Osteoblast (primary cell): Measurements from ENCODE around the gene PEX26. TPM values are rescaled to one million over a fixed set of nuclear protein-coding genes. Genes with fewer than 3 reads are reported as not detected.

ENCODE experiments used
- DNase-seq: peaks from one replicate; pipeline ENCODE4 v3.0.0; 2011; ENCODE audit warnings: low spot score, mixed read lengths; ENCODE audit not compliant: insufficient read length; ENCODE audit errors: missing footprints
- H2AFZ ChIP-seq: 2 replicates; pipeline ENCODE4 v1.6.0; 2011; ENCODE audit warnings: mild to moderate bottlenecking, low read length
- H3K27ac ChIP-seq: 2 replicates; pipeline ENCODE4 v1.5.1; 2011; ENCODE audit warnings: mild to moderate bottlenecking, low read depth, low read length, moderate library complexity
- H3K27me3 ChIP-seq: 2 replicates; pipeline ENCODE4 v1.6.0; 2012; ENCODE audit warnings: mild to moderate bottlenecking, control low read depth, inconsistent platforms, low read length, moderate library complexity; ENCODE audit not compliant: insufficient read depth
- H3K36me3 ChIP-seq: 2 replicates; pipeline ENCODE4 v1.5.1; 2011; ENCODE audit warnings: mild to moderate bottlenecking, low read length, control low read depth, moderate library complexity; ENCODE audit not compliant: insufficient read depth
- H3K4me1 ChIP-seq: 2 replicates; pipeline ENCODE4 v1.5.1; 2011; ENCODE audit warnings: mild to moderate bottlenecking, low read length, control low read depth, moderate library complexity; ENCODE audit not compliant: insufficient read depth
- H3K4me2 ChIP-seq: 2 replicates; pipeline ENCODE4 v1.6.0; 2011; ENCODE audit warnings: mild to moderate bottlenecking, low read length; ENCODE audit not compliant: insufficient read depth
- H3K4me3 ChIP-seq: fragments of 200-600 bp; sonication (generic); 3 replicates; pipeline ENCODE4 v1.5.1; 2012; ENCODE audit warnings: mild to moderate bottlenecking, low read length, inconsistent platforms; ENCODE audit not compliant: insufficient read depth
- H3K79me2 ChIP-seq: 2 replicates; pipeline ENCODE4 v1.6.0; 2012; ENCODE audit warnings: mild to moderate bottlenecking, low read length, control low read depth, inconsistent platforms; ENCODE audit not compliant: insufficient read depth
- H3K9me3 ChIP-seq: 2 replicates; pipeline ENCODE4 v1.5.1; 2011; ENCODE audit warnings: low read depth, low read length, control low read depth
- H4K20me1 ChIP-seq: 2 replicates; pipeline ENCODE4 v1.6.0; 2012; ENCODE audit warnings: mild to moderate bottlenecking, low read length, control low read depth; ENCODE audit not compliant: insufficient read depth
- total RNA-seq: library from RNA; depleted of rRNA; stranded (reverse); fragments of >200 nt; gene quantifications from 2 replicates; pipeline ENCODE4 v1.2.3, GENCODE V29; 2012
- TF ChIP-seq, protein P1 (sequence below): IDR thresholded peaks from 2 replicates; pipeline ENCODE4 v1.5.1; 2011; ENCODE audit warnings: mild to moderate bottlenecking, low read depth, low read length, moderate library complexity; ENCODE audit errors: extremely low read depth

PEX26 gene
- total RNA-seq, 1 donor: 26.8 TPM

DNA sequence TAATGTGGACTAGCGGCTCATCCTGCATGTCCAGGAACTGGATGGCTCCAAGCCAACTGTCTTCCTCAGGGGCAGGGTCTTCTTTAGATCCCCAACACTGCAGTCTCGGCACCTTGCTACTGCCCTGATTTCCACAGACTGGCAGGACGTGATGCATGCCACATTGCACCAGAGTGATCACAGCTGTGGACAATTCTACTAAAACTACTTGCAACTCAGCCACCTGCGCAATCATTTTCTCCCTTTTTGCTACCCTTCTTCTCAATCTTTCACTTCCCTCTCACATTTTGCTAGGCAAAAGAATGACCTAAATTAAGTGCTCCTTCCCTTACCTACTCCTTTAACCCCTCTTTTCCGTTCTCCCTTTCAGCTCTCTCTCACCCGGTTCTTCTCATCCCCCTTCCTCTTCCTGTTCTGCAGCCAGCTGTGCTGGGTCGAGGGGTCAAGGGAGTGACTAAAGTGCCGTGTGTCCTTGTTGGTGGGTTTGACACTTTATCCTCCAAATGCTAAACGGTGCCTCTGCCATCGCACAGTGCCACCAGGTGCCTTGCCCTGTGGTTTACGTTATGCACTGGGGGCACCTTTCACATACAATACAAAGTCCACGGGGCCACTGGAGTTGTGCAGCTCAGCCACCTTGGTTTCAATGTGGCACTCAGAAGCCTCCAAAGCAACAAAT lies 11.5 kb upstream of the PEX26 start:
- TF ChIP-seq, protein P1, sequence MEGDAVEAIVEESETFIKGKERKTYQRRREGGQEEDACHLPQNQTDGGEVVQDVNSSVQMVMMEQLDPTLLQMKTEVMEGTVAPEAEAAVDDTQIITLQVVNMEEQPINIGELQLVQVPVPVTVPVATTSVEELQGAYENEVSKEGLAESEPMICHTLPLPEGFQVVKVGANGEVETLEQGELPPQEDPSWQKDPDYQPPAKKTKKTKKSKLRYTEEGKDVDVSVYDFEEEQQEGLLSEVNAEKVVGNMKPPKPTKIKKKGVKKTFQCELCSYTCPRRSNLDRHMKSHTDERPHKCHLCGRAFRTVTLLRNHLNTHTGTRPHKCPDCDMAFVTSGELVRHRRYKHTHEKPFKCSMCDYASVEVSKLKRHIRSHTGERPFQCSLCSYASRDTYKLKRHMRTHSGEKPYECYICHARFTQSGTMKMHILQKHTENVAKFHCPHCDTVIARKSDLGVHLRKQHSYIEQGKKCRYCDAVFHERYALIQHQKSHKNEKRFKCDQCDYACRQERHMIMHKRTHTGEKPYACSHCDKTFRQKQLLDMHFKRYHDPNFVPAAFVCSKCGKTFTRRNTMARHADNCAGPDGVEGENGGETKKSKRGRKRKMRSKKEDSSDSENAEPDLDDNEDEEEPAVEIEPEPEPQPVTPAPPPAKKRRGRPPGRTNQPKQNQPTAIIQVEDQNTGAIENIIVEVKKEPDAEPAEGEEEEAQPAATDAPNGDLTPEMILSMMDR: no peak
- Histone ChIP-seq H3K27ac (no peak overlapping the region), H3K27me3 (no peaks in the 10 kb centered on the region), H4K20me1 (no peaks in the 10 kb centered on the region), H3K4me2 (no peak overlapping the region), H3K9me3 (no peaks in the 10 kb centered on the region), H2AFZ (no peak overlapping the region), H3K4me1 (peaks cover 20% of the 10 kb centered on the region), H3K36me3 (no peaks in the 10 kb centered on the region), H3K4me3 (no peak overlapping the region), H3K79me2 (no peaks in the 10 kb centered on the region)
- peak; percentile 47 for DNase-seq

DNA sequence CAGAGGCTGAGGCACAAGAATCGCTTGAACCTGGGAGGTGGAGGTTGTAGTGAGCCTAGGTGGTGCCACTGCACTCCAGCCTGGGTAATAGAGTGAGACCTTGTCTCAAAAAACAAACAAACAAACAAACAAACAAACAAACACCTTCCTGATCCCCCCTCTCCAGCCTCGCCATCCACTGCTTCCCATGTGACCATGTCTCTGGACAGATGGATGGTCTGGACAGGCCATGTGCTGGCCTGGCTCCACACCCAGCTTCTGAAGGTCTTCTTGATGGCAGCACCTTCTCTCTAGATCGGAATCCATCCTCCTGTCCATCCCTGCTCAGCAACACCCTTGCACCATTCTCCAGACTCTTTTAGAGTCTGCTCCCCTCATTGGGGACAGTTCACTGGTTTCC lies 10.7 kb upstream of the PEX26 start:
- peak; percentile 37 for DNase-seq
- Histone ChIP-seq H3K27me3 (no peaks in the 10 kb centered on the region), H3K4me3 (no peak overlapping the region), H3K79me2 (no peaks in the 10 kb centered on the region), H2AFZ (no peak overlapping the region), H4K20me1 (no peaks in the 10 kb centered on the region), H3K4me2 (no peak overlapping the region), H3K36me3 (no peaks in the 10 kb centered on the region), H3K27ac (no peak overlapping the region), H3K4me1 (peaks cover 13% of the 10 kb centered on the region), H3K9me3 (no peaks in the 10 kb centered on the region)
- TF ChIP-seq, protein P1: no peak

DNA sequence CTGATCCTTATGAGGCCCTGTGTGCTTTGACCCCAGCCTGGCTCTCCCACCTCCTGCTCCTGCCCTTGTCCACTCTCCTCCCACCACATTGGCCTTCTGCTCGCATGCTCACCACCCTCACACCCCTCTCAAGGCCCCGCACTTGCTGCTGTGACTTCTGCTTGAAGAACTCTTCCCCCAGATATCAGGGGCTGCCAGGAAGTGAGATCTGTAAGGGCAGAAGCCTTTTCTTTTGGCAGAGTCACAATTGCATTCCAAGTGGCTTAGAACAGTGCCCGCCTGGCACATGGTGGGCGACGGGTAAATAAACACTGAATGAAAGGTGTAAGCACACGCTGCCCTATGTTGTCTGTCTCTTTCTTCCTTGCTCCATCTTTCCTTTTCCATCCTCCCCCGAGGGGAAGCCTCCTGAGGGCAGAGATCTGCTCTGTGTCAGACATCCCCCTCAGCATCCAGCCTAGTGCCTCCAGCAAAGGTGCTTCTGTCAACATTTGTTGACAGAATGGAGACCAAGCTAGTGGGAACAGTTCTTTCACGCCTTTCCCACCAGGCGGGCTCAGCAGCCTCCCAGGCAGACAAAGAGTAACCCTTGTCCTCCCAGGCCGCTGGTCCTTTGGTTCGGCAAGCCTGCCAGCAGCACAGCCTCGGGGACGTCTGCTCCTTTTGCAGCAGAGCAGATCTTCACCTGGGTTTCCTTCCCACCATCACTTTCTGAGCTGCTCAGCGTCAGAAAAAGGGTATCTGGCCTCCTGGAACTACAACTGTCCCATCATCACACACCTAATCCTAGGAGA lies 10.0 kb upstream of the PEX26 start:
- Histone ChIP-seq H3K4me2 (peak overlapping the region; percentile 31), H3K4me3 (no peak overlapping the region), H3K27me3 (no peaks in the 10 kb centered on the region), H3K36me3 (no peaks in the 10 kb centered on the region), H3K9me3 (no peaks in the 10 kb centered on the region), H4K20me1 (no peaks in the 10 kb centered on the region), H3K4me1 (peaks cover 13% of the 10 kb centered on the region), H2AFZ (peak overlapping the region; percentile 81), H3K79me2 (no peaks in the 10 kb centered on the region), H3K27ac (no peak overlapping the region)
- TF ChIP-seq, protein P1: no peak
- no peak for DNase-seq

DNA sequence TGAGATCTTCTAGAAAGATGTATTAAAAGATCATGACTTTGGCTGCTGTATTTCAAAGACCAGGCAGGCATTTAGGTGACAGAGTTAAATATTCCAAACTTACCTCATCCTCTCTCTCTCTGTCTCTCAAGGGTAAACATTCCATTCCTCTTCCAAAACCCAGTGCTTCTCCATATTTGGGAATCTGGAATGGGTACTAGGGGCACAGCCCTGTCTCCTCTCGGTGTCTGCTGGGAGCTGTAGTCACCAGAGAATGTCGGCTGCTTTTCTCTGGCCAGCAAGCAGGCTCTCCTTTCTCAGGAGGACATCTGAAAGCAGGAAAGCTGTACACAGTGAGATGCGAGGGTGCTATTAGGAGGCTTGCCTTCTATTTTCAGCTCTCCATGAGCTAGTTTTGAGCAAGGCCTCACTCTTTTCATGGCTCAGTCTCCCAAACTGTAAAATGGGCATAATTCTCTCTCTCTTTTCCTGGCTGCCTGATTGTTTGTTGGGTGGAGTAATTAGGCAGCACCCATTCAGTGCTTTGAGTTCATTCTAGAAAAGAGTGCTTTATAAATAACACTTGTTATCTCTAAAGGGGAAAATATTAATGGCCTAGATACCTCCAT lies 9.3 kb upstream of the PEX26 start:
- peak; percentile 84 for DNase-seq
- no peak overlapping the region for H3K27ac ChIP-seq
- H3K27me3 ChIP-seq: no peaks in the 10 kb centered on the region
- peaks cover 13% of the 10 kb centered on the region for H3K4me1 ChIP-seq
- no peaks in the 10 kb centered on the region for H4K20me1 ChIP-seq
- H3K36me3 ChIP-seq: no peaks in the 10 kb centered on the region
- no peaks in the 10 kb centered on the region for H3K9me3 ChIP-seq
- peak overlapping the region; percentile 31 for H3K4me2 ChIP-seq
- peak overlapping the region; percentile 81 for H2AFZ ChIP-seq
- TF ChIP-seq, protein P1: no peak
- no peak overlapping the region for H3K4me3 ChIP-seq
- no peaks in the 10 kb centered on the region for H3K79me2 ChIP-seq
